ENCODE results near the gene TMEM156.

DNA sequence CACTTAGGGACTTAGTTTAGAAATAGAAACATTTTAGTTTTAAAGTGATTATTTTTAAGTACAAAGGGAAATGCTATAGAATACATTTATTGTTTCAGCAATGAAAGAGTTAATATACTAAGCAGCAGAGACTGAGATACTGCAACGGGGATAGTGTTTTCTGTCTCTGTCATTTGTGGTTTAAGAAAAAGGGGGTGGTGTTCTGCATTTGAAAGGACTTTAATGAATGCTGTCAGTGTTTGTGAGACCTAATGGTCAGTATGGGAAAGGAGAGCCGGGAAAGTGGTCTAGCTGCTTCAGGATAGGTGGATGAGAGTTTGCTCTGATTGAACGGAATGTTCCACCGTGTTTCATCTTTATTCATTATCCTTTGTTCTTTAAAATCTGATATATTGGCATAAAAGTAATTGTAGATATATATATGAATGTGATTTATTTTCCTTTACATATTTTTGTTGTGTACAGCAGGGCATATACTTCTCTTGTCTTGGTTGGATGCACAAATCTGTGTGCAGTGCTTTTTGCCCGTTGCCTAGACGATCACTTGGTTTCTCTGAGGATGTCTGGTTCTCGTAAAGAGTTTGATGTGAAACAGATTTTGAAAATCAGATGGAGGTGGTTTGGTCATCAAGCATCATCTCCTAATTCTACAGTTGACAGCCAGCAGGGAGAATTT is 30.0 kb upstream of the TMEM156 start, which contains the start of gene KLHL5:
- TF ChIP-seq POLR2A (IDR thresholded peaks at IDR 0.05; ENCODE audit: low read depth, low read length) (no peak), TAF1 (IDR thresholded peaks at IDR 0.05; ENCODE audit: borderline replicate concordance, low read depth, low read length) (no peak)

Data from GM12892 (cell line).